ENCODE results near the gene SEC14L3.
A peak's percentile ranks its signal among the peaks of the same experiment; 100 is the strongest.

Gene SEC14L3

DNA sequence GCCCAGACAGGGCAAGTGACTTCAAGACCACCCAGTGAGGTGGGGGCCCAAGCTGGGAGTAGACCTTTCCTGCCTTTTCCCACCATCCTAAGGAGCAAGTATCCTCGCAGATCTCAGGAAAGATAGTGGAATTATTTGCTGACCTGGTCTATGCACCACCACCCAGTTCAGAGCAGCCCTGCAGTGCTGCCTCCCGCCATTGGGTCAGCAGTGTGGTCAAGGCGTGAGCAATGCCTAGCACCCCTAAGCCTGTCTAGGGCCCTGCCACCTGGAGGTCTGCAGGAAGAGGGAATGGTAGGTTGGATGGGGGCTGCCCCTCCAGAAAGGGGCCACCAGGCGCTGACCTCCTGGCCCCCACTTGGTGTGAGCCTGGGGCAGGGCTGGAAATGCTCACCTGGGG lies 39.7 kb downstream of the SEC14L3 start:
- H3K4me3 ChIP-seq (ENCODE audit: control insufficient read depth, low read depth, low read length): no peak overlapping the region
- TF ChIP-seq, protein P1, sequence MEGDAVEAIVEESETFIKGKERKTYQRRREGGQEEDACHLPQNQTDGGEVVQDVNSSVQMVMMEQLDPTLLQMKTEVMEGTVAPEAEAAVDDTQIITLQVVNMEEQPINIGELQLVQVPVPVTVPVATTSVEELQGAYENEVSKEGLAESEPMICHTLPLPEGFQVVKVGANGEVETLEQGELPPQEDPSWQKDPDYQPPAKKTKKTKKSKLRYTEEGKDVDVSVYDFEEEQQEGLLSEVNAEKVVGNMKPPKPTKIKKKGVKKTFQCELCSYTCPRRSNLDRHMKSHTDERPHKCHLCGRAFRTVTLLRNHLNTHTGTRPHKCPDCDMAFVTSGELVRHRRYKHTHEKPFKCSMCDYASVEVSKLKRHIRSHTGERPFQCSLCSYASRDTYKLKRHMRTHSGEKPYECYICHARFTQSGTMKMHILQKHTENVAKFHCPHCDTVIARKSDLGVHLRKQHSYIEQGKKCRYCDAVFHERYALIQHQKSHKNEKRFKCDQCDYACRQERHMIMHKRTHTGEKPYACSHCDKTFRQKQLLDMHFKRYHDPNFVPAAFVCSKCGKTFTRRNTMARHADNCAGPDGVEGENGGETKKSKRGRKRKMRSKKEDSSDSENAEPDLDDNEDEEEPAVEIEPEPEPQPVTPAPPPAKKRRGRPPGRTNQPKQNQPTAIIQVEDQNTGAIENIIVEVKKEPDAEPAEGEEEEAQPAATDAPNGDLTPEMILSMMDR (conservative IDR thresholded peaks at IDR 0.05; ENCODE audit: control insufficient read depth, insufficient read depth, low read depth, low read length): no peak
- no peak for DNase-seq (ENCODE audit: low read depth)

- TF ChIP-seq, protein P1 (conservative IDR thresholded peaks at IDR 0.05; ENCODE audit: control insufficient read depth, insufficient read depth, low read depth, low read length): no peak
- no peak for DNase-seq (ENCODE audit: low read depth)
Measured at GRCh38 chr22:30430933-30431332, 40.9 kb downstream of the SEC14L3 start.

DNA sequence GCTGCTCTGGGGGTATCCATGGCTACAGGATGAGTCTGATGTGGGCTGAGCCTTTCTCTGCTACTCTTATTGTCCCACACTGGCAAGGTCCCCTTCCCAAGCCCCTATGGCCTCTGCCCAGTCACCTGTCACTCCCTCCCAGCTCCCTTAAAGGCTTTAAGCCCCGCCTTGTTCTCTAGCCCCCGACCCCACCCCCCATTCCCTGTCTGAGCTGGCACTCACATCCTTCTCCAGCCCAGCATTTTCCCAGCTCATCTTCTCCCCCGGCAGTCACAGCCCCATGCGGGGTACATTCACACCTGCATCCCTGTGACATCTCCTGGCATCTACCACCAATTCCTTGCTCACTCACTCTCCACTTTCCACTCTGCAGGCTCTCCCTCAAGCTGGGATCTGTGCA lies 41.9 kb downstream of the SEC14L3 start:
- DNase-seq (ENCODE audit: low read depth): no peak
- H3K4me3 ChIP-seq (ENCODE audit: control insufficient read depth, low read depth, low read length): no peak overlapping the region
- TF ChIP-seq, protein P1 (conservative IDR thresholded peaks at IDR 0.05; ENCODE audit: control insufficient read depth, insufficient read depth, low read depth, low read length): no peak

More at GRCh38 chr22:30430933-30431332, 40.9 kb downstream of the SEC14L3 start:
- H3K4me3 ChIP-seq (ENCODE audit: control insufficient read depth, low read depth, low read length): no peak overlapping the region

- no peak overlapping the region for H3K4me3 ChIP-seq (ENCODE audit: control insufficient read depth, low read depth, low read length)
- DNase-seq (ENCODE audit: low read depth): no peak
- TF ChIP-seq, protein P1 (conservative IDR thresholded peaks at IDR 0.05; ENCODE audit: control insufficient read depth, insufficient read depth, low read depth, low read length): no peak
Measured at GRCh38 chr22:30427871-30428270, 43.9 kb downstream of the SEC14L3 start.

DNA sequence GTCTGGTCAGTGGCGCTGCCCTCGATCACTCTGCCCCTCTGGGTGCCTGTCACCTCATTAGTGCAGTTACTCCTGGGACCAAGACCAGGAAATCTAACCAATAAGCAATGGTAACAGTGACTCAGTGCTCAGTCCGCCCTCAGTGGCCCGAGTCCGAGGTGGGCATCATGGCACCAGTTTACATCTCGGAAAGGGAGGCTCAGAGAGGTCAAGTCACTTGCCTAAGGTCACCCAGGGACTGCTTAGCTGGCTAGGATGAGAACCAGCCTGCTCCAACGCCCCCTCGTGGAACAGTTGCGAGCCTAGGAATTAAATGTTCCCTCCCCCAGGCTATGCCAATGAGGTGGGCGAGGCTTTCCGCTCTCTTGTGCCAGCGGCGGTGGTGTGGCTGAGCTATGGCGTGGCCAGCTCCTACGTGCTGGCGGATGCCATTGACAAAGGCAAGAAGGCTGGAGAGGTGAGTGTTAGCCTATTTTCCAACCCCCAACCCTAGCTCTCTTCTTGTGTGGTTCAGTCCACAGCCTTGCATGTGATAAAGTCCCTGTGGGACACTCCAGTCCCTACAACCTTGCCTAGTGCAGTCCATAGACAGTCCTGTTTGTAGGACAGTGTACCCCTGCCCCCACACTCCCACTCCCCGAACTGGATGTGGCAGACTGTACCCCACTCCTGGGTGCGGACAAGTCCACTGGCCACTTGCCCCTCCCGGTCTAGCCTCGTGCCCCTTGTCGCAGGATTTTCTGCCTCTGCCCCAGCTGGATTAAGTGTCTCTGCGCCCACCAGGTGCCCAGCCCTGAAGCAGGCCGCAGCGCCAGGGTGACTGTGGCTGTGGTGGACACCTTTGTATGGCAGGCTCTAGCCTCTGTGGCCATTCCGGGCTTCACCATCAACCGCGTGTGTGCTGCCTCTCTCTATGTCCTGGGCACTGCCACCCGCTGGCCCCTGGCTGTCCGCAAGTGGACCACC lies 45.1 kb downstream of the SEC14L3 start:
- peak overlapping the region; percentile 62 for H3K4me3 ChIP-seq (ENCODE audit: control insufficient read depth, low read depth, low read length)
- TF ChIP-seq, protein P1 (conservative IDR thresholded peaks at IDR 0.05; ENCODE audit: control insufficient read depth, insufficient read depth, low read depth, low read length): peak; percentile 75
- DNase-seq (ENCODE audit: low read depth): peak; percentile 78

- peak within 1 kb of the TSS; percentile 62 for H3K4me3 ChIP-seq (ENCODE audit: control insufficient read depth, low read depth, low read length)
- peak; percentile 53 for DNase-seq (ENCODE audit: low read depth)
- TF ChIP-seq, protein P1 (conservative IDR thresholded peaks at IDR 0.05; ENCODE audit: control insufficient read depth, insufficient read depth, low read depth, low read length): no peak
Measured at GRCh38 chr22:30425616-30426387, 46.0 kb downstream of the SEC14L3 start, which contains the start of gene MTFP1. MTFP1 (plus strand) TSS chr22:30425768; CDS start chr22:30425880, 112 bp downstream.
